K562 (cell line): ENCODE results near the gene TSPYL4. TPM values are rescaled to one million over a fixed set of nuclear protein-coding genes. Genes with fewer than 3 reads are reported as not detected.

ENCODE experiments used
- CC2D1A ChIP-seq: fragments of 450-650 bp; IDR thresholded peaks from 2 replicates; pipeline ENCODE4 v1.6.1; 2017; ENCODE audit warnings: mild to moderate bottlenecking
- CEBPG ChIP-seq, 3 experiments: fragments of 200-800 bp in 1 of 3; sonication (Bioruptor generic) in 1 of 3; sonication (generic) in 1 of 3; formaldehyde crosslinking in 1 of 3; IDR thresholded peaks in 2 of 3; conservative IDR thresholded peaks in 1 of 3; 2 replicates each; pipeline versions ENCODE4 v1.6.1 to v1.8.0; 2016 to 2022; ENCODE audit warnings: missing compliant biosample characterization in 2 of 3, missing genetic modification characterization in 2 of 3, mild to moderate bottlenecking in 1 of 3, missing genetic modification reagents in 1 of 3
- ESRRA ChIP-seq: fragments of 450-650 bp; IDR thresholded peaks from 2 replicates; pipeline ENCODE4 v1.6.1; 2014; ENCODE audit warnings: low read depth, mild to moderate bottlenecking, moderate library complexity, borderline replicate concordance
- FOXM1 ChIP-seq, 2 experiments: fragments of 450-650 bp in 1 of 2; sonication (generic) in 1 of 2; formaldehyde crosslinking in 1 of 2; IDR thresholded peaks; 2 replicates each; pipeline versions ENCODE4 v1.6.1 to v1.9.0; 2017 to 2022; ENCODE audit warnings: low read depth in 2 of 2, mild to moderate bottlenecking in 2 of 2, missing genetic modification reagents in 1 of 2, moderate library complexity in 1 of 2
- GTF2E2 ChIP-seq: fragments of 200-800 bp; sonication (Bioruptor generic); IDR thresholded peaks from 2 replicates; pipeline ENCODE4 v1.6.1; 2016; ENCODE audit warnings: missing genetic modification characterization, missing compliant biosample characterization
- ILF3 ChIP-seq: fragments of 450-650 bp; IDR thresholded peaks from 2 replicates; pipeline ENCODE4 v1.6.1; 2018; ENCODE audit warnings: antibody characterized with exemption, mild to moderate bottlenecking, moderate library complexity, borderline replicate concordance
- PPARD ChIP-seq: fragments of 250-450 bp; sonication (Bioruptor Pico); IDR thresholded peaks from 2 replicates; pipeline ENCODE4 v1.8.0; 2022; ENCODE audit warnings: inconsistent platforms, mild to moderate bottlenecking, moderate library complexity
- RAD21 ChIP-seq, 2 experiments: fragments of 250-450 bp in 1 of 2; fragments of 450-650 bp in 1 of 2; sonication (Bioruptor Pico) in 1 of 2; formaldehyde crosslinking in 1 of 2; IDR thresholded peaks in 1 of 2; conservative IDR thresholded peaks in 1 of 2; 2 replicates each; pipeline versions ENCODE4 v1.4.0 to v1.8.0; 2020 to 2022; ENCODE audit warnings: mild to moderate bottlenecking in 2 of 2, moderate library complexity in 1 of 2
- SETDB1 ChIP-seq: IDR thresholded peaks from one replicate; pipeline ENCODE4 v1.6.1; 2012; ENCODE audit warnings: low read length, control low read depth, inconsistent platforms
- SMC3 ChIP-seq: conservative IDR thresholded peaks from 2 replicates; pipeline ENCODE4 v1.6.1; 2011; ENCODE audit warnings: low read depth, low read length, improper control_type of control experiment; ENCODE audit not compliant: insufficient read depth
- TBL1XR1 ChIP-seq, 2 experiments: IDR thresholded peaks; 2 replicates each; pipeline ENCODE4 v1.6.1; 2012; ENCODE audit warnings: improper control_type of control experiment in 2 of 2, low read length in 2 of 2, mild to moderate bottlenecking in 1 of 2
- TEAD2 ChIP-seq: fragments of 450-650 bp; IDR thresholded peaks from 2 replicates; pipeline ENCODE4 v1.6.1; 2016; ENCODE audit warnings: missing genetic modification characterization, control low read depth, missing compliant biosample characterization
- polyA plus RNA-seq, 8 experiments: library from polyadenylated mRNA; depleted of rRNA in 4 of 8; stranded (reverse) in 5 of 8; unstranded in 3 of 8; fragments of >200 nt; fragmentation: Nextera tagmentation in 2 of 8; fragmentation: Illumina TruSeq in 1 of 8; extraction: Ambion mirVana in 2 of 8; extraction: Trizol in 1 of 8; gene quantifications; 2 replicates each; pipeline versions ENCODE4 v1.2.1 to v1.2.3, GENCODE V29; 2011 to 2014; ENCODE audit warnings: inconsistent platforms in 1 of 8, missing spikeins in 1 of 8
- total RNA-seq, 7 experiments: library from RNA; depleted of rRNA in 6 of 7; stranded (reverse); fragments of >200 nt in 6 of 7; fragmentation: Illumina TruSeq in 2 of 7; extraction: Trizol in 2 of 7; gene quantifications; 2 replicates each; pipeline versions ENCODE4 v1.2.1 to v1.2.3, GENCODE V29; 2011 to 2021; ENCODE audit warnings: low replicate concordance in 1 of 7
- TF ChIP-seq, protein P1 (sequence below): fragments of 450-650 bp; formaldehyde crosslinking; IDR thresholded peaks from 2 replicates; pipeline ENCODE4 v1.4.0; 2022; ENCODE audit warnings: missing genetic modification characterization
- TF ChIP-seq, protein P2 (sequence below): fragments of 150-350 bp; conservative IDR thresholded peaks from 2 replicates; pipeline ENCODE4 v1.6.1; 2014; ENCODE audit warnings: low read length
- TF ChIP-seq, protein P3 (sequence below): fragments of 250-450 bp; sonication (Bioruptor Pico); IDR thresholded peaks from 2 replicates; pipeline ENCODE4 v1.8.0; 2021; ENCODE audit warnings: mild to moderate bottlenecking, moderate library complexity
- TF ChIP-seq, protein P4 (sequence below), 2 experiments: fragments of 250-450 bp in 1 of 2; fragments of 450-650 bp in 1 of 2; sonication (Bioruptor Pico) in 1 of 2; IDR thresholded peaks; 2 replicates each; pipeline versions ENCODE4 v1.6.1 to v1.8.0; 2016 to 2021; ENCODE audit warnings: mild to moderate bottlenecking in 2 of 2, moderate library complexity in 2 of 2, missing compliant biosample characterization in 1 of 2, missing genetic modification characterization in 1 of 2
- TF ChIP-seq, protein P5 (sequence below): fragments of 450-650 bp; formaldehyde crosslinking; IDR thresholded peaks from 2 replicates; pipeline ENCODE4 v1.4.0; 2020; ENCODE audit warnings: mild to moderate bottlenecking, moderate library complexity

Gene TSPYL4
- total and polyA plus RNA-seq, 9 of the 15 experiments (the other 6 are each of a cell fraction or from before 2014, with no cell fraction given) = 0.69 to 18.0 (median 9.1) TPM

DNA sequence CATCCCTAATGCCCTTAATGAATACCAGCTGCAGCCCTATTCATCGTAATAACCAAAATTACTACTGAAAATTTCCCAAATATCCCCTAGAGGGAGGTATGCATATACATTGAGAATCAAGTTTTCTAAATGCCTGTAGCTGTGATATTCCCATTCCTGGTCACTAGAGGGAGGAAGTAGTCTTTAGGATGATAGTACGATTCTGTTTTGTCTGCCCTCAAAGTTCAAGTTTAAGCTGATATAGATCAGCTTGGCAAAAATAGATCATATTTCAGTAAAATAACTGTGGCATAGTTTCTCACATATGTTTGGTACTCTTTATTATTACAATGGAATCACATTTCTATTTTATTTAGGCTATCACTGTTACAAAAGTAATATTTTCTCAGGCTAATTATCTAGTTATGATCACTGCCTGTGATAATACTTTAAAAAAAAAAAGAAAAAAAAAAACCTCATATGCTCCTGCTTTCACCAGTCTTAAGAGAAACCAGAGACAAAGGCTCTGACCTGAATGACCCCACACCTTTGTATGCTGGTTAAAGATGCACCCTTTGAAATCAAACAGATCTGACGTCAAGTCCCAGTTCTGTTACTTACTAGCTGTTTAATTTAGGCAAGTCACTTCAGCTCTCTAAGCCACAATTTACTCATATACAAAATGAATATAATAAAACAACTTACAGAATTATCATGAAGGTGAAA is 14.9 kb upstream of the TSPYL4 start (continued):
- TF ChIP-seq SETDB1 (no peak), CC2D1A (peak; percentile 70), ILF3 (no peak), TEAD2 (tag) (0 out of 2 replicates have a peak, but pooled peaks have one; percentile 39), CEBPG (CRISPR knock-in tag; IDR thresholded peaks at IDR 0.05) (no peak), CEBPG (tag; conservative IDR thresholded peaks at IDR 0.05 in 1 of 2, IDR thresholded peaks at IDR 0.05 in 1 of 2) (no peak), TBL1XR1 (IDR thresholded peaks at IDR 0.05; ENCODE audit: low read length in 2 of 2) (0 out of 4 replicates have a peak, but pooled peaks of 1 of the 2 experiments have one; percentile 29), FOXM1 (IDR thresholded peaks at IDR 0.05; ENCODE audit: low read depth) (peak; percentile 15; the same call in 1 of the 2 replicates), FOXM1 (CRISPR knock-in tag; IDR thresholded peaks at IDR 0.05; ENCODE audit: low read depth) (no peak), SMC3 (peak; percentile 65), PPARD (CRISPR knock-in tag) (no peak), RAD21 (CRISPR knock-in tag; conservative IDR thresholded peaks at IDR 0.05 in 1 of 2, IDR thresholded peaks at IDR 0.05 in 1 of 2) (peak; percentile 96 to 97), GTF2E2 (tag) (0 out of 2 replicates have a peak, but pooled peaks have one; percentile 32), ESRRA (peak; percentile 52; the same call in 1 of the 2 replicates)
- TF ChIP-seq, protein P1, sequence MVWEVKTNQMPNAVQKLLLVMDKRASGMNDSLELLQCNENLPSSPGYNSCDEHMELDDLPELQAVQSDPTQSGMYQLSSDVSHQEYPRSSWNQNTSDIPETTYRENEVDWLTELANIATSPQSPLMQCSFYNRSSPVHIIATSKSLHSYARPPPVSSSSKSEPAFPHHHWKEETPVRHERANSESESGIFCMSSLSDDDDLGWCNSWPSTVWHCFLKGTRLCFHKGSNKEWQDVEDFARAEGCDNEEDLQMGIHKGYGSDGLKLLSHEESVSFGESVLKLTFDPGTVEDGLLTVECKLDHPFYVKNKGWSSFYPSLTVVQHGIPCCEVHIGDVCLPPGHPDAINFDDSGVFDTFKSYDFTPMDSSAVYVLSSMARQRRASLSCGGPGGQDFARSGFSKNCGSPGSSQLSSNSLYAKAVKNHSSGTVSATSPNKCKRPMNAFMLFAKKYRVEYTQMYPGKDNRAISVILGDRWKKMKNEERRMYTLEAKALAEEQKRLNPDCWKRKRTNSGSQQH = no peak
- TF ChIP-seq, protein P2, sequence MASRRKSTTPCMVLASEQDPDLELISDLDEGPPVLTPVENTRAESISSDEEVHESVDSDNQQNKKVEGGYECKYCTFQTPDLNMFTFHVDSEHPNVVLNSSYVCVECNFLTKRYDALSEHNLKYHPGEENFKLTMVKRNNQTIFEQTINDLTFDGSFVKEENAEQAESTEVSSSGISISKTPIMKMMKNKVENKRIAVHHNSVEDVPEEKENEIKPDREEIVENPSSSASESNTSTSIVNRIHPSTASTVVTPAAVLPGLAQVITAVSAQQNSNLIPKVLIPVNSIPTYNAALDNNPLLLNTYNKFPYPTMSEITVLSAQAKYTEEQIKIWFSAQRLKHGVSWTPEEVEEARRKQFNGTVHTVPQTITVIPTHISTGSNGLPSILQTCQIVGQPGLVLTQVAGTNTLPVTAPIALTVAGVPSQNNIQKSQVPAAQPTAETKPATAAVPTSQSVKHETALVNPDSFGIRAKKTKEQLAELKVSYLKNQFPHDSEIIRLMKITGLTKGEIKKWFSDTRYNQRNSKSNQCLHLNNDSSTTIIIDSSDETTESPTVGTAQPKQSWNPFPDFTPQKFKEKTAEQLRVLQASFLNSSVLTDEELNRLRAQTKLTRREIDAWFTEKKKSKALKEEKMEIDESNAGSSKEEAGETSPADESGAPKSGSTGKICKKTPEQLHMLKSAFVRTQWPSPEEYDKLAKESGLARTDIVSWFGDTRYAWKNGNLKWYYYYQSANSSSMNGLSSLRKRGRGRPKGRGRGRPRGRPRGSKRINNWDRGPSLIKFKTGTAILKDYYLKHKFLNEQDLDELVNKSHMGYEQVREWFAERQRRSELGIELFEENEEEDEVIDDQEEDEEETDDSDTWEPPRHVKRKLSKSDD = no peak
- TF ChIP-seq, protein P3, sequence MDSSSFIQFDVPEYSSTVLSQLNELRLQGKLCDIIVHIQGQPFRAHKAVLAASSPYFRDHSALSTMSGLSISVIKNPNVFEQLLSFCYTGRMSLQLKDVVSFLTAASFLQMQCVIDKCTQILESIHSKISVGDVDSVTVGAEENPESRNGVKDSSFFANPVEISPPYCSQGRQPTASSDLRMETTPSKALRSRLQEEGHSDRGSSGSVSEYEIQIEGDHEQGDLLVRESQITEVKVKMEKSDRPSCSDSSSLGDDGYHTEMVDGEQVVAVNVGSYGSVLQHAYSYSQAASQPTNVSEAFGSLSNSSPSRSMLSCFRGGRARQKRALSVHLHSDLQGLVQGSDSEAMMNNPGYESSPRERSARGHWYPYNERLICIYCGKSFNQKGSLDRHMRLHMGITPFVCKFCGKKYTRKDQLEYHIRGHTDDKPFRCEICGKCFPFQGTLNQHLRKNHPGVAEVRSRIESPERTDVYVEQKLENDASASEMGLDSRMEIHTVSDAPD = no peak
- TF ChIP-seq, protein P4, sequence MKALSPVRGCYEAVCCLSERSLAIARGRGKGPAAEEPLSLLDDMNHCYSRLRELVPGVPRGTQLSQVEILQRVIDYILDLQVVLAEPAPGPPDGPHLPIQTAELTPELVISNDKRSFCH (CRISPR knock-in tag; IDR thresholded peaks at IDR 0.05) = no peak
- TF ChIP-seq, protein P4 (tag; IDR thresholded peaks at IDR 0.05) = 0 out of 2 replicates have a peak, but pooled peaks have one; percentile 43
- TF ChIP-seq, protein P5, sequence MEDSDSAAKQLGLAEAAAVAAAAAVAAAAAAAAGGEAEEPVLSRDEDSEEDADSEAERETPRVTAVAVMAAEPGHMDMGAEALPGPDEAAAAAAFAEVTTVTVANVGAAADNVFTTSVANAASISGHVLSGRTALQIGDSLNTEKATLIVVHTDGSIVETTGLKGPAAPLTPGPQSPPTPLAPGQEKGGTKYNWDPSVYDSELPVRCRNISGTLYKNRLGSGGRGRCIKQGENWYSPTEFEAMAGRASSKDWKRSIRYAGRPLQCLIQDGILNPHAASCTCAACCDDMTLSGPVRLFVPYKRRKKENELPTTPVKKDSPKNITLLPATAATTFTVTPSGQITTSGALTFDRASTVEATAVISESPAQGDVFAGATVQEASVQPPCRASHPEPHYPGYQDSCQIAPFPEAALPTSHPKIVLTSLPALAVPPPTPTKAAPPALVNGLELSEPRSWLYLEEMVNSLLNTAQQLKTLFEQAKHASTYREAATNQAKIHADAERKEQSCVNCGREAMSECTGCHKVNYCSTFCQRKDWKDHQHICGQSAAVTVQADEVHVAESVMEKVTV (CRISPR knock-in tag) = peak; percentile 93
